ENCODE results near the gene CHRNA9. TPM values are rescaled to one million over a fixed set of nuclear protein-coding genes. Genes with fewer than 3 reads are reported as not detected.

Gene CHRNA9
- total RNA-seq, 2 donors from 2014 or later: not detected

GRCh38 chr4:40349561-40350198 lies 14.5 kb downstream of the CHRNA9 start:
- intact Hi-C loops (cut with DNase I): no loop called here
- Histone ChIP-seq H3K36me3 (replicated peaks in 1 of 2; ENCODE audit: insufficient read depth in 1 of 2, low read depth in 2 of 2) (no peaks in the 10 kb centered on the region), H3K9me3 (no peaks in the 10 kb centered on the region), H3K27ac (no peak overlapping the region), H3K4me3 (no peak overlapping the region), H3K27me3 (no peaks in the 10 kb centered on the region), H3K4me1 (peaks cover 20% of the 10 kb centered on the region)
- DNase-seq: no peak
- TF ChIP-seq POLR2A (IDR thresholded peaks at IDR 0.05) (no peak), CTCF (IDR thresholded peaks at IDR 0.05) (no peak)
- ATAC-seq: peak; percentile 55
- WGBS, 2 donors: 69 to 76% methylated on average over 5 of the region's 5 CpGs

GRCh38 chr4:40350627-40351227 lies 15.6 kb downstream of the CHRNA9 start:
- no peak overlapping the region for H3K4me3 ChIP-seq
- no peaks in the 10 kb centered on the region for H3K36me3 ChIP-seq (replicated peaks in 1 of 2; ENCODE audit: insufficient read depth in 1 of 2, low read depth in 2 of 2)
- DNase-seq (no peak), ATAC-seq (no peak)
- H3K27me3 ChIP-seq: no peaks in the 10 kb centered on the region
- H3K9me3 ChIP-seq: no peaks in the 10 kb centered on the region
- intact Hi-C loops (cut with DNase I): no loop called here
- 93 to 97% methylated on average over 4 of the region's 4 CpGs for WGBS, 2 donors
- H3K27ac ChIP-seq: no peak overlapping the region
- H3K4me1 ChIP-seq: peaks cover 20% of the 10 kb centered on the region
- TF ChIP-seq CTCF (IDR thresholded peaks at IDR 0.05): no peak
- TF ChIP-seq POLR2A (IDR thresholded peaks at IDR 0.05): no peak

GRCh38 chr4:40354158-40354557 lies 19.0 kb downstream of the CHRNA9 start:
- Histone ChIP-seq H3K4me1 (peaks cover 20% of the 10 kb centered on the region), H3K27me3 (no peaks in the 10 kb centered on the region), H3K9me3 (no peaks in the 10 kb centered on the region), H3K27ac (no peak overlapping the region), H3K4me3 (no peak overlapping the region), H3K36me3 (replicated peaks in 1 of 2; ENCODE audit: insufficient read depth in 1 of 2, low read depth in 2 of 2) (no peaks in the 10 kb centered on the region)
- TF ChIP-seq POLR2A (IDR thresholded peaks at IDR 0.05) (no peak), CTCF (IDR thresholded peaks at IDR 0.05) (no peak)
- DNase-seq: no peak
- 92 to 93% methylated on average over 11 of the region's 11 CpGs for WGBS, 2 donors
- ATAC-seq: no peak
- intact Hi-C loops (cut with DNase I): no loop called here

- Histone ChIP-seq H3K4me3 (no peak overlapping the region), H3K9me3 (no peaks in the 10 kb centered on the region), H3K4me1 (peaks cover 14% of the 10 kb centered on the region), H3K36me3 (replicated peaks in 1 of 2; ENCODE audit: insufficient read depth in 1 of 2, low read depth in 2 of 2) (no peaks in the 10 kb centered on the region), H3K27me3 (no peaks in the 10 kb centered on the region), H3K27ac (no peak overlapping the region)
- ATAC-seq: no peak
- TF ChIP-seq POLR2A (IDR thresholded peaks at IDR 0.05) (no peak), CTCF (IDR thresholded peaks at IDR 0.05) (no peak)
- no peak for DNase-seq
- WGBS, 2 donors: 88 to 91% methylated on average over 5 of the region's 5 CpGs
- intact Hi-C loops (cut with DNase I): no loop called here
Observed at GRCh38 chr4:40355131-40355530, 20.0 kb downstream of the CHRNA9 start.

- TF ChIP-seq POLR2A (IDR thresholded peaks at IDR 0.05): no peak
- TF ChIP-seq CTCF (IDR thresholded peaks at IDR 0.05): no peak
- DNase-seq (no peak), ATAC-seq (no peak)
- Histone ChIP-seq H3K4me1 (peaks cover 14% of the 10 kb centered on the region), H3K36me3 (replicated peaks in 1 of 2; ENCODE audit: insufficient read depth in 1 of 2, low read depth in 2 of 2) (no peaks in the 10 kb centered on the region), H3K9me3 (peaks cover 0 to 3% (median 0%) of the 10 kb centered on the region in 3 donors), H3K4me3 (no peak overlapping the region), H3K27me3 (no peaks in the 10 kb centered on the region), H3K27ac (no peak overlapping the region)
- intact Hi-C loops (cut with DNase I): no loop called here
- 94 to 95% methylated on average over 5 of the region's 5 CpGs for WGBS, 2 donors
Observed at GRCh38 chr4:40357738-40358137, 22.6 kb downstream of the CHRNA9 start.
